ENCODE data around the gene RTL10. TPM values are rescaled to one million over a fixed set of nuclear protein-coding genes. Genes with fewer than 3 reads are reported as not detected.

RTL10 gene
- total RNA-seq, 1 experiment from 2014 or later: 24.4 TPM

GRCh38 chr22:19878461-19879245 lies 24.0 kb upstream of the RTL10 start:
- no peak overlapping the region for H2BK120ac ChIP-seq (ENCODE audit: low read depth, low read length, poor library complexity, severe bottlenecking)
- no peak overlapping the region for H3K9ac ChIP-seq (ENCODE audit: extremely low read depth, insufficient read length, low read length)
- H3K4me1 ChIP-seq (ENCODE audit: insufficient read depth, low read length): peaks cover 2% of the 10 kb centered on the region; the same call in 1 of the 2 replicates
- no peak overlapping the region for H4K8ac ChIP-seq (replicated peaks; ENCODE audit: insufficient read length, low read depth, low read length)
- no peaks in the 10 kb centered on the region for H3K27me3 ChIP-seq (ENCODE audit: insufficient read depth, low read length)
- H3K79me2 ChIP-seq (ENCODE audit: insufficient read depth, low read length): no peaks in the 10 kb centered on the region; the same call in 1 of the 2 replicates
- no peaks in the 10 kb centered on the region for H3K9me3 ChIP-seq (ENCODE audit: control insufficient read depth, low read depth, low read length)
- no peak overlapping the region for H3K4me2 ChIP-seq (ENCODE audit: insufficient read depth, insufficient read length, low read length)
- H4K91ac ChIP-seq (ENCODE audit: insufficient read length, low read depth, low read length): peak overlapping the region; percentile 56
- Mint-ChIP-seq H3K4me1 (peaks cover 31% of the 10 kb centered on the region in 2 experiments), H3K27me3 (ENCODE audit: low read depth) (no peaks in the 10 kb centered on the region), H3K4me3 (peak overlapping the region in 1 of 2 experiments; percentile 48; a peak in 1 of 5 replicates), H3K36me3 (ENCODE audit: insufficient read depth in 1 of 3, low read depth in 3 of 3) (no peaks in the 10 kb centered on the region), H3K9me3 (no peaks in the 10 kb centered on the region), H3K27ac (peak overlapping the region in 2 of 3 experiments; percentile 21 to 57; a peak in 2 of 7 replicates)
- no peak for DNase-seq
- H3K56ac ChIP-seq (ENCODE audit: insufficient read length, low read depth, low read length): no peak overlapping the region
- no peak overlapping the region; the same call in 1 of the 2 replicates for H3K4ac ChIP-seq (ENCODE audit: low read depth, low read length)
- no peaks in the 10 kb centered on the region for H3K23me2 ChIP-seq (ENCODE audit: insufficient read length, low read depth, low read length, poor library complexity, severe bottlenecking)
- no peak overlapping the region for H2BK5ac ChIP-seq (ENCODE audit: insufficient read length, low read length)
- no peak for TF ChIP-seq CTCF (conservative IDR thresholded peaks at IDR 0.05)
- no peak overlapping the region for H4K5ac ChIP-seq (ENCODE audit: insufficient read length, low read depth, low read length)
- H3K23ac ChIP-seq (ENCODE audit: insufficient read length, low read depth, low read length): no peak overlapping the region
- no peak overlapping the region for H2BK12ac ChIP-seq (ENCODE audit: insufficient read length, low read depth, low read length)
- H2AK5ac ChIP-seq (ENCODE audit: insufficient read length, low read length): no peak overlapping the region
- H3K79me1 ChIP-seq (ENCODE audit: insufficient read depth, low read depth, low read length, poor library complexity, severe bottlenecking): no peaks in the 10 kb centered on the region
- H3K14ac ChIP-seq (ENCODE audit: insufficient read depth, low read length): peak overlapping the region; percentile 23; the same call in 1 of the 2 replicates
- H3K18ac ChIP-seq (ENCODE audit: insufficient read length, low read depth, low read length): peak overlapping the region; percentile 52
- H3K27ac ChIP-seq (ENCODE audit: insufficient read length, low read depth, low read length): no peak overlapping the region
- no peak overlapping the region for H2BK20ac ChIP-seq (ENCODE audit: low read depth, low read length, poor library complexity, severe bottlenecking)
- no peaks in the 10 kb centered on the region for H4K20me1 ChIP-seq (ENCODE audit: control insufficient read depth, insufficient read depth, insufficient read length)
- no CpG with 5 or more reads among the region's 16 CpGs for WGBS (ENCODE audit: extremely low coverage, insufficient read length, low lambda C conversion rate)
- no peak overlapping the region for H2BK15ac ChIP-seq (ENCODE audit: low read depth, low read length)
- no peak overlapping the region for H2AFZ ChIP-seq (ENCODE audit: low read length)
- no peak overlapping the region for H3T11ph ChIP-seq (ENCODE audit: low read length)

Measured in H9 (cell line).